H9 (cell line): ENCODE measurements around the gene ZNF780A. TPM values are rescaled to one million over a fixed set of nuclear protein-coding genes. Genes with fewer than 3 reads are reported as not detected.

Experiments used
- DNase-seq: peaks from one replicate; pipeline ENCODE4 v3.0.0-alpha.2; 2017
- H2AFZ ChIP-seq: one replicate; pipeline ENCODE4 v1.6.1; 2013; ENCODE audit warnings: mild to moderate bottlenecking, low read length, control low read depth, moderate library complexity
- H2AK5ac ChIP-seq: 2 replicates; pipeline ENCODE4 v1.6.1; 2013; ENCODE audit warnings: low read length, control low read depth, mixed read lengths; ENCODE audit not compliant: insufficient read length
- H2BK120ac ChIP-seq: one replicate; pipeline ENCODE4 v1.6.1; 2013; ENCODE audit warnings: low read depth, mild to moderate bottlenecking, low read length, control low read depth, inconsistent platforms; ENCODE audit not compliant: poor library complexity, severe bottlenecking
- H2BK12ac ChIP-seq: 2 replicates; pipeline ENCODE4 v1.6.1; 2013; ENCODE audit warnings: low read length, control low read depth, mixed read lengths, low read depth; ENCODE audit not compliant: insufficient read length
- H2BK15ac ChIP-seq: 2 replicates; pipeline ENCODE4 v1.6.1; 2013; ENCODE audit warnings: low read depth, low read length, control low read depth
- H2BK20ac ChIP-seq: one replicate; pipeline ENCODE4 v1.6.1; 2013; ENCODE audit warnings: low read depth, mild to moderate bottlenecking, low read length, control low read depth, inconsistent platforms; ENCODE audit not compliant: poor library complexity, severe bottlenecking
- H2BK5ac ChIP-seq: 2 replicates; pipeline ENCODE4 v1.6.1; 2013; ENCODE audit warnings: low read length, control low read depth, mixed read lengths; ENCODE audit not compliant: insufficient read length
- H3K14ac ChIP-seq: 2 replicates; pipeline ENCODE4 v1.6.1; 2013; ENCODE audit warnings: low read length, control low read depth; ENCODE audit not compliant: insufficient read depth
- H3K18ac ChIP-seq: 2 replicates; pipeline ENCODE4 v1.6.1; 2013; ENCODE audit warnings: low read depth, mild to moderate bottlenecking, mixed read lengths, low read length, control low read depth; ENCODE audit not compliant: insufficient read length
- H3K23ac ChIP-seq: 2 replicates; pipeline ENCODE4 v1.6.1; 2013; ENCODE audit warnings: low read length, control low read depth, mixed read lengths, low read depth; ENCODE audit not compliant: insufficient read length
- H3K23me2 ChIP-seq: 2 replicates; pipeline ENCODE4 v1.6.1; 2013; ENCODE audit warnings: low read depth, mild to moderate bottlenecking, mixed read lengths, low read length, control low read depth; ENCODE audit not compliant: insufficient read length, poor library complexity, severe bottlenecking
- H3K27ac ChIP-seq: 2 replicates; pipeline ENCODE4 v1.5.1; 2013; ENCODE audit warnings: low read length, control low read depth, mixed read lengths, low read depth; ENCODE audit not compliant: insufficient read length
- H3K27me3 ChIP-seq: 2 replicates; pipeline ENCODE4 v1.6.1; 2013; ENCODE audit warnings: low read length, control low read depth, inconsistent platforms; ENCODE audit not compliant: insufficient read depth
- H3K4ac ChIP-seq: 2 replicates; pipeline ENCODE4 v1.6.1; 2013; ENCODE audit warnings: low read depth, mild to moderate bottlenecking, control low read depth, inconsistent platforms, low read length, moderate library complexity
- H3K4me1 ChIP-seq: 2 replicates; pipeline ENCODE4 v1.6.1; 2013; ENCODE audit warnings: low read length, control low read depth, inconsistent platforms; ENCODE audit not compliant: insufficient read depth
- H3K4me2 ChIP-seq: 2 replicates; pipeline ENCODE4 v1.6.1; 2013; ENCODE audit warnings: low read length, control low read depth, mixed read lengths; ENCODE audit not compliant: insufficient read length, insufficient read depth
- H3K56ac ChIP-seq: 2 replicates; pipeline ENCODE4 v1.6.1; 2013; ENCODE audit warnings: low read depth, mild to moderate bottlenecking, mixed read lengths, low read length, control low read depth; ENCODE audit not compliant: insufficient read length
- H3K79me1 ChIP-seq: 2 replicates; pipeline ENCODE4 v1.6.1; 2013; ENCODE audit warnings: low read depth, mild to moderate bottlenecking, moderate library complexity, low read length, control low read depth, inconsistent platforms; ENCODE audit not compliant: insufficient read depth, poor library complexity, severe bottlenecking
- H3K79me2 ChIP-seq: 2 replicates; pipeline ENCODE4 v1.6.1; 2013; ENCODE audit warnings: low read length, control low read depth, inconsistent platforms; ENCODE audit not compliant: insufficient read depth
- H3K9ac ChIP-seq: 2 replicates; pipeline ENCODE4 v1.6.1; 2013; ENCODE audit warnings: low read length, control low read depth, mixed read lengths; ENCODE audit not compliant: insufficient read length; ENCODE audit errors: extremely low read depth
- H3K9me3 ChIP-seq: one replicate; pipeline ENCODE4 v1.6.1; 2013; ENCODE audit warnings: low read depth, low read length, inconsistent platforms; ENCODE audit not compliant: control insufficient read depth
- H3T11ph ChIP-seq: one replicate; pipeline ENCODE4 v1.6.1; 2013; ENCODE audit warnings: mild to moderate bottlenecking, low read length, control low read depth, inconsistent platforms
- H4K20me1 ChIP-seq: one replicate; pipeline ENCODE4 v1.6.1; 2013; ENCODE audit not compliant: control insufficient read depth, insufficient read length, insufficient read depth
- H4K5ac ChIP-seq: 2 replicates; pipeline ENCODE4 v1.6.1; 2013; ENCODE audit warnings: low read depth, mild to moderate bottlenecking, mixed read lengths, low read length, control low read depth; ENCODE audit not compliant: insufficient read length
- H4K8ac ChIP-seq: replicated peaks from 2 replicates; pipeline ENCODE4 v1.6.1; 2013; ENCODE audit warnings: low read length, control low read depth, mixed read lengths, low read depth; ENCODE audit not compliant: insufficient read length
- H4K91ac ChIP-seq: 2 replicates; pipeline ENCODE4 v1.6.1; 2013; ENCODE audit warnings: low read depth, mild to moderate bottlenecking, moderate library complexity, mixed read lengths, low read length, control low read depth; ENCODE audit not compliant: insufficient read length
- H3K27ac Mint-ChIP-seq, 3 experiments: 2 replicates in 2 of 3; 3 replicates in 1 of 3; pipeline ENCODE4 v1.8.0; 2020 to 2021; ENCODE audit warnings: mixed read lengths in 3 of 3, mild to moderate bottlenecking in 1 of 3, moderate library complexity in 1 of 3
- H3K27me3 Mint-ChIP-seq: 2 replicates; pipeline ENCODE4 v1.8.0; 2021; ENCODE audit warnings: low read depth, mild to moderate bottlenecking, moderate library complexity, mixed read lengths
- H3K36me3 Mint-ChIP-seq, 3 experiments: 2 replicates in 2 of 3; 3 replicates in 1 of 3; pipeline ENCODE4 v1.8.0; 2020 to 2021; ENCODE audit warnings: low read depth in 3 of 3, mixed read lengths in 3 of 3; ENCODE audit not compliant: insufficient read depth in 1 of 3
- H3K4me1 Mint-ChIP-seq, 2 experiments: 2 replicates each; pipeline ENCODE4 v1.8.0; 2020; ENCODE audit warnings: mixed read lengths in 2 of 2
- H3K4me3 Mint-ChIP-seq, 2 experiments: 2 replicates in 1 of 2; 3 replicates in 1 of 2; pipeline ENCODE4 v1.8.0; 2020 to 2021; ENCODE audit warnings: mild to moderate bottlenecking in 2 of 2, mixed read lengths in 2 of 2, moderate library complexity in 1 of 2
- H3K9me3 Mint-ChIP-seq, 2 experiments: 2 replicates in 1 of 2; 3 replicates in 1 of 2; pipeline ENCODE4 v1.8.0; 2020; ENCODE audit warnings: mild to moderate bottlenecking in 2 of 2, mixed read lengths in 2 of 2, moderate library complexity in 1 of 2
- WGBS: extraction: QIAGEN DNeasy Blood & Tissue Kit; methylation state at CpG from one replicate; pipeline ENCODE4 v1.1.7; 2013; ENCODE audit warnings: missing lambda C conversion rate, low lambda C conversion rate, mixed read lengths; ENCODE audit not compliant: insufficient read length; ENCODE audit errors: extremely low coverage; 5-methylcytosine and 5-hydroxymethylcytosine counted together
- total RNA-seq: library from RNA; stranded (reverse); gene quantifications from 2 replicates; pipeline ENCODE4 v1.2.1, GENCODE V29; 2021
- TF ChIP-seq, protein P1 (sequence below): fragments of 200-600 bp; sonication (generic); conservative IDR thresholded peaks from 3 replicates; pipeline ENCODE4 v1.8.0; 2021; ENCODE audit warnings: antibody characterized with exemption, mild to moderate bottlenecking

Gene ZNF780A
- total RNA-seq, 1 experiment from 2014 or later: 16.7 TPM

DNA sequence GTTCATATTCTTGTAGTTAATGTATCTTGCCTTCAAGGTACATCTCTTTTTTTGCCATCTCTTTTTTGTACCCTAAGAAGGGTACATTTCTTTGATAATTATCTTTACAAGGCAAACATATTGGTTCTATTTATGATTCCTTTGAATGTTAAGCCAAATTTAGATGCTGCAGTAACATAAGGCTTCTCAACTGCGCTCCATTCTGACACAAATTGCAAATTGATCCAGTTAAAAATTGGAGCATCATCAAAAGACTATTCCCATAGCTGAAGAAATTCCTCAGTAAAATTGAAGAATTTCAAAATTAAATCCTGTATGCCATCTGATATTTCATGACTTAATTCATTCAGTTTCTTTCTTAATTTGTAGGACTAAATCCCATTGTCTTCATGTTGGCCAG, 2.7 kb upstream of the ZNF780A start:
- peaks cover 0 to 9% of the 10 kb centered on the region in 2 experiments; a peak in 3 of 5 replicates for H3K9me3 Mint-ChIP-seq
- no CpG with 5 or more reads among the region's 1 CpG for WGBS

More for the DNA sequence above, 2.7 kb upstream of the ZNF780A start:
- H3K79me1 ChIP-seq: peaks cover 4% of the 10 kb centered on the region
- H3K18ac ChIP-seq: no peak overlapping the region
- H2BK15ac ChIP-seq: no peak overlapping the region
- no peaks in the 10 kb centered on the region for H3K27me3 ChIP-seq
- H3K27ac ChIP-seq: no peak overlapping the region
- Mint-ChIP-seq H3K27me3 (no peaks in the 10 kb centered on the region; the same call in 1 of the 2 replicates), H3K4me1 (peaks cover 13 to 17% of the 10 kb centered on the region in 2 experiments), H3K36me3 (peaks cover 2 to 5% (median 4%) of the 10 kb centered on the region in 3 experiments; a peak in 5 of 7 replicates), H3K4me3 (no peak overlapping the region), H3K27ac (no peak overlapping the region)
- no peak overlapping the region for H3T11ph ChIP-seq
- no peaks in the 10 kb centered on the region for H3K9me3 ChIP-seq
- no peaks in the 10 kb centered on the region; the same call in 1 of the 2 replicates for H3K79me2 ChIP-seq
- H3K23ac ChIP-seq: no peak overlapping the region
- no peak overlapping the region for H2AFZ ChIP-seq
- H2AK5ac ChIP-seq: no peak overlapping the region
- H3K4ac ChIP-seq: no peak overlapping the region
- no peaks in the 10 kb centered on the region for H4K20me1 ChIP-seq
- H2BK120ac ChIP-seq: no peak overlapping the region
- no peak overlapping the region for H4K91ac ChIP-seq
- no peak overlapping the region for H2BK12ac ChIP-seq
- H3K56ac ChIP-seq: no peak overlapping the region
- H4K5ac ChIP-seq: no peak overlapping the region
- TF ChIP-seq, protein P1, sequence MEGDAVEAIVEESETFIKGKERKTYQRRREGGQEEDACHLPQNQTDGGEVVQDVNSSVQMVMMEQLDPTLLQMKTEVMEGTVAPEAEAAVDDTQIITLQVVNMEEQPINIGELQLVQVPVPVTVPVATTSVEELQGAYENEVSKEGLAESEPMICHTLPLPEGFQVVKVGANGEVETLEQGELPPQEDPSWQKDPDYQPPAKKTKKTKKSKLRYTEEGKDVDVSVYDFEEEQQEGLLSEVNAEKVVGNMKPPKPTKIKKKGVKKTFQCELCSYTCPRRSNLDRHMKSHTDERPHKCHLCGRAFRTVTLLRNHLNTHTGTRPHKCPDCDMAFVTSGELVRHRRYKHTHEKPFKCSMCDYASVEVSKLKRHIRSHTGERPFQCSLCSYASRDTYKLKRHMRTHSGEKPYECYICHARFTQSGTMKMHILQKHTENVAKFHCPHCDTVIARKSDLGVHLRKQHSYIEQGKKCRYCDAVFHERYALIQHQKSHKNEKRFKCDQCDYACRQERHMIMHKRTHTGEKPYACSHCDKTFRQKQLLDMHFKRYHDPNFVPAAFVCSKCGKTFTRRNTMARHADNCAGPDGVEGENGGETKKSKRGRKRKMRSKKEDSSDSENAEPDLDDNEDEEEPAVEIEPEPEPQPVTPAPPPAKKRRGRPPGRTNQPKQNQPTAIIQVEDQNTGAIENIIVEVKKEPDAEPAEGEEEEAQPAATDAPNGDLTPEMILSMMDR: no peak
- H4K8ac ChIP-seq: no peak overlapping the region
- H2BK5ac ChIP-seq: no peak overlapping the region
- H3K14ac ChIP-seq: no peak overlapping the region
- H3K4me2 ChIP-seq: no peak overlapping the region
- no peak overlapping the region for H2BK20ac ChIP-seq
- no peaks in the 10 kb centered on the region; the same call in 1 of the 2 replicates for H3K4me1 ChIP-seq
- no peak overlapping the region for H3K9ac ChIP-seq
- peaks cover 8% of the 10 kb centered on the region for H3K23me2 ChIP-seq
- no peak for DNase-seq
